Osteocyte (in vitro differentiated cells): ENCODE measurements around the gene PGP. TPM values are rescaled to one million over a fixed set of nuclear protein-coding genes. Genes with fewer than 3 reads are reported as not detected.

Experiments used
- DNase-seq: peaks from one replicate; pipeline ENCODE4 v3.0.0; 2021; ENCODE audit warnings: mixed read lengths; ENCODE audit not compliant: unreplicated experiment; ENCODE audit errors: extremely low spot score
- H3K27ac Mint-ChIP-seq: one replicate; pipeline ENCODE4 v1.8.0; 2021; ENCODE audit warnings: mild to moderate bottlenecking, mixed read lengths; ENCODE audit not compliant: unreplicated experiment
- H3K27me3 Mint-ChIP-seq: one replicate; pipeline ENCODE4 v1.8.0; 2021; ENCODE audit warnings: mixed read lengths; ENCODE audit not compliant: unreplicated experiment
- H3K36me3 Mint-ChIP-seq: one replicate; pipeline ENCODE4 v1.8.0; 2021; ENCODE audit warnings: mixed read lengths; ENCODE audit not compliant: unreplicated experiment
- H3K4me1 Mint-ChIP-seq: one replicate; pipeline ENCODE4 v1.8.0; 2021; ENCODE audit warnings: mixed read lengths; ENCODE audit not compliant: unreplicated experiment
- H3K4me3 Mint-ChIP-seq: one replicate; pipeline ENCODE4 v1.8.0; 2021; ENCODE audit warnings: mild to moderate bottlenecking, moderate library complexity, mixed read lengths; ENCODE audit not compliant: unreplicated experiment
- H3K9me3 Mint-ChIP-seq: one replicate; pipeline ENCODE4 v1.8.0; 2021; ENCODE audit warnings: mixed read lengths; ENCODE audit not compliant: unreplicated experiment
- total RNA-seq: library from RNA; stranded (reverse); gene quantifications from 2 replicates; pipeline ENCODE4 v1.2.1, GENCODE V29; 2021
- TF ChIP-seq, protein P1 (sequence below): fragments of 200-600 bp; sonication (generic); IDR thresholded peaks from 2 replicates; pipeline ENCODE4 v1.5.0; 2021; ENCODE audit warnings: antibody characterized with exemption, mild to moderate bottlenecking, moderate library complexity

The PGP gene
- total RNA-seq, 1 donor from 2014 or later: 15.0 TPM

DNA sequence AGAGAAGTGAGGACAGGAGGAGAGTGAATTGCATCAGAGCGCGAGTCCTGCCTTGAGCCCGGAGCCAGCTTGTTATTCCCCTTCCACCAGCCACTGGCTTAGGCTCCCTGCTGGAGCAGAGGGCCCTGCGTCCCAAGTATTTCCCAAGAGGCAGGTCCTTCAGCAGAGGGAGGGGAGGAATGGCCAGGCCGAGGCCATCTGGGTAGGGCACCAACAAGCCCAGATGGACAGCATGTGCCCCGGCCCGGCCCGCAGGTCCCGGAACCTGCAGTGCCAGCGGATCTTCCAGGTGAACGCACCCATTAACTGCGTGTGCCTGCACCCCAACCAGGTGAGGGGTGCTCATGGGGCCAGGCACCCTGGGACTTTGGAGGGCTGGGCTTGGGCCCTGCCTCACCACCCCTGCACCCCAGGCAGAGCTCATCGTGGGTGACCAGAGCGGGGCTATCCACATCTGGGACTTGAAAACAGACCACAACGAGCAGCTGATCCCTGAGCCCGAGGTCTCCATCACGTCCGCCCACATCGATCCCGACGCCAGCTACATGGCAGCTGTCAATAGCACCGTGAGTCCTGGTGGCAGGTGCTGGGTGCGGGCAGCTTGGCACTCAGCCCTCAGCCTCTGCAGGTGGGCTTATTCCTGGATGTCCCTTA lies 7.7 kb downstream of the PGP start:
- Mint-ChIP-seq H3K36me3 (peaks cover 9% of the 10 kb centered on the region), H3K4me1 (peaks cover 22% of the 10 kb centered on the region), H3K4me3 (peak overlapping the region; percentile 79), H3K27ac (no peak overlapping the region), H3K27me3 (no peaks in the 10 kb centered on the region), H3K9me3 (no peaks in the 10 kb centered on the region)
- TF ChIP-seq, protein P1, sequence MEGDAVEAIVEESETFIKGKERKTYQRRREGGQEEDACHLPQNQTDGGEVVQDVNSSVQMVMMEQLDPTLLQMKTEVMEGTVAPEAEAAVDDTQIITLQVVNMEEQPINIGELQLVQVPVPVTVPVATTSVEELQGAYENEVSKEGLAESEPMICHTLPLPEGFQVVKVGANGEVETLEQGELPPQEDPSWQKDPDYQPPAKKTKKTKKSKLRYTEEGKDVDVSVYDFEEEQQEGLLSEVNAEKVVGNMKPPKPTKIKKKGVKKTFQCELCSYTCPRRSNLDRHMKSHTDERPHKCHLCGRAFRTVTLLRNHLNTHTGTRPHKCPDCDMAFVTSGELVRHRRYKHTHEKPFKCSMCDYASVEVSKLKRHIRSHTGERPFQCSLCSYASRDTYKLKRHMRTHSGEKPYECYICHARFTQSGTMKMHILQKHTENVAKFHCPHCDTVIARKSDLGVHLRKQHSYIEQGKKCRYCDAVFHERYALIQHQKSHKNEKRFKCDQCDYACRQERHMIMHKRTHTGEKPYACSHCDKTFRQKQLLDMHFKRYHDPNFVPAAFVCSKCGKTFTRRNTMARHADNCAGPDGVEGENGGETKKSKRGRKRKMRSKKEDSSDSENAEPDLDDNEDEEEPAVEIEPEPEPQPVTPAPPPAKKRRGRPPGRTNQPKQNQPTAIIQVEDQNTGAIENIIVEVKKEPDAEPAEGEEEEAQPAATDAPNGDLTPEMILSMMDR: no peak
- peak; percentile 78 for DNase-seq

DNA sequence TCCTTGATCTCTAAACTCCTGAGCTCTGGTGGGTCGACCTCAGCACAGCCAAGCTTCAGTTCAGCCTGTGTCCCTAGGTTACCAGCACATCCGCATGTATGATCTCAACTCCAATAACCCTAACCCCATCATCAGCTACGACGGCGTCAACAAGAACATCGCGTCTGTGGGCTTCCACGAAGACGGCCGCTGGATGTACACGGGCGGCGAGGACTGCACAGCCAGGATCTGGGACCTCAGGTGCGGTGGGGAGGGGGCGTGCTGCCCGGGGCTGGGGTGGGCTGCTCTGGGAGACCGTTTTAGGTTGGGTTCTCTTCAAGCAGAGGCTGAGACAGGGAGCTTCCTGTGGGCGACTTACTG lies 8.2 kb downstream of the PGP start:
- Mint-ChIP-seq H3K4me1 (peaks cover 21% of the 10 kb centered on the region), H3K9me3 (no peaks in the 10 kb centered on the region), H3K27me3 (no peaks in the 10 kb centered on the region), H3K4me3 (peak overlapping the region; percentile 79), H3K27ac (peak overlapping the region; percentile 31), H3K36me3 (peaks cover 9% of the 10 kb centered on the region)
- DNase-seq: no peak
- TF ChIP-seq, protein P1: no peak

DNA sequence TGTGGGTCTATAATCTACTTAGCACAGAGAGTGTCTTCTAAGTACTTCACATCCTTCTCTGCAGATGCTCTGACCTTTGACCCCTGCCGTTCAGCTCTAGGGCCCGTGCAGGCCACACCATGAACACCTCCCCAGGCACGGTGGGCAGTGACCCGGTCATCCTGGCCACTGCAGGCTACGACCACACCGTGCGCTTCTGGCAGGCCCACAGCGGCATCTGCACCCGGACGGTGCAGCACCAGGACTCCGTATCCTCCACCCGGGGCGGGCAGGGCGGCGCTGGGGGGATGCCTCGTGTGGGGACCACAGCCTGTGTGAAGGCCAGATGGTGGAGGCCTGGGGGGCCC lies 8.7 kb downstream of the PGP start:
- H3K27me3 Mint-ChIP-seq: no peaks in the 10 kb centered on the region
- peaks cover 9% of the 10 kb centered on the region for H3K36me3 Mint-ChIP-seq
- DNase-seq: peak; percentile 85
- peaks cover 21% of the 10 kb centered on the region for H3K4me1 Mint-ChIP-seq
- TF ChIP-seq, protein P1: no peak
- H3K9me3 Mint-ChIP-seq: no peaks in the 10 kb centered on the region
- peak overlapping the region; percentile 79 for H3K4me3 Mint-ChIP-seq
- H3K27ac Mint-ChIP-seq: peak overlapping the region; percentile 69

DNA sequence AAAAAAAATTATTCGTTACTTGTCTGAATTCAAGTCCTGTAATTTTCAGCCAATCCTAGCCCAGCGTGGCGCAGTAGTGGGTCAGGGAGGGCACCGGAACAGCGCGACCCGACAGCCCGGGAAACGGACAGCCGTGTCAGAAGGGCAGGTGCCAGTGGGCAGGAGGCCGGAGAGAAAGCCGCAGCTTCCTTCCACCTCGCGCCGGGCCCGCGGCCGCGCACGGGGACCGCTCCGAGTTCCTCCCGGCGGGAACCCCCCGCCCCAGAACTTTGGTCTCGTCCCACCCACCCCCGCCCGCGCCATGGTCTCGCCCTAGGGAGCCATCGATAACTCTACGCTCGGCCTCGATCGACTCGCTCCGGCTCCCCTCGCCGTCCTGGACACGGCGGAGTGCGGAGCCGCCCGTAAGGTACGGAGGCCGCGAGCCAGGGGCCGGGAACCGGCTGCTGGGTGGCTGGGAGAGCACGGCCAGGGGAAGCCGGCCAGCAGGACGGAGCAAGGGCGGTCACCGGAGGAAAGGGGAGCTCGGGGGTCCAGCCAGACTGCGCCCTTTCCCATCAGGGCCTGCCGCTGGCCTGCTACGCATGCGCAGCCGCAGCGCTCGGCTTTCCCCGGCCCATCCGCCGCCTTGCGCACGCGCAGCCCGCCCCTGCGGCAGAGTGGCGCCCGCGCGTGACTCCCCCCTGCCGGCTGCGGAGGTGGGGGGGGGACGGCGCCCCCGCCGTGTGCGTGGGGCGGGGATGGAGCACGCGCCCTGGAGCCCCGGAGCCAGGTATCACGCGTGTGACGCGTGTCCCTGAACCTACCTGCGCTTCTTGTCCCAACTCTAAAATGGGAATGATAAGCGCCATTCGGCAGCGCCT lies 9.3 kb downstream of the PGP start, which contains the start of gene MLST8:
MLST8 (plus strand) TSS at position 351 of the 863 bp plus-strand sequence. CDS start 632 bp downstream, outside the sequence.
- Mint-ChIP-seq H3K27ac (peak within 1 kb of the TSS; percentile 83), H3K36me3 (peaks cover 7% of the 10 kb centered on the region), H3K4me1 (peaks cover 21% of the 10 kb centered on the region), H3K27me3 (peaks cover 1% of the 10 kb centered on the region), H3K9me3 (no peaks in the 10 kb centered on the region), H3K4me3 (peak within 1 kb of the TSS; percentile 79)
- TF ChIP-seq, protein P1: peak; percentile 23
- peak; percentile 96 for DNase-seq
